Astrocyte (in vitro differentiated cells and primary cell): ENCODE measurements around the gene ABHD16B. TPM values are rescaled to one million over a fixed set of nuclear protein-coding genes. Genes with fewer than 3 reads are reported as not detected.

Experiments
- DNase-seq: peaks from one replicate; pipeline ENCODE4 v3.0.0-alpha.2; 2010; ENCODE audit warnings: low read depth
- FAIRE-seq: peaks from 2 replicates; lab custom pipeline; 2011; peaks lifted over from hg19 to GRCh38; lab: Jason Lieb, UNC
- H2AFZ ChIP-seq: 2 replicates; pipeline ENCODE4 v1.6.0; 2012; ENCODE audit warnings: low read depth, low read length, inconsistent platforms
- H3K27ac ChIP-seq: 2 replicates; pipeline ENCODE4 v1.5.1; 2011; ENCODE audit warnings: low read depth, low read length, inconsistent platforms
- H3K27me3 ChIP-seq: 2 replicates; pipeline ENCODE4 v1.6.0; 2011; ENCODE audit warnings: low read length, inconsistent platforms; ENCODE audit not compliant: insufficient read depth
- H3K36me3 ChIP-seq: 2 replicates; pipeline ENCODE4 v1.5.1; 2011; ENCODE audit warnings: low read length, inconsistent platforms; ENCODE audit not compliant: insufficient read depth
- H3K4me1 ChIP-seq: 2 replicates; pipeline ENCODE4 v1.5.1; 2011; ENCODE audit warnings: low read length, inconsistent platforms; ENCODE audit not compliant: insufficient read depth
- H3K4me2 ChIP-seq: 2 replicates; pipeline ENCODE4 v1.6.0; 2012; ENCODE audit warnings: low read length, inconsistent platforms
- H3K4me3 ChIP-seq: 2 replicates; pipeline ENCODE4 v1.5.1; 2011; ENCODE audit warnings: low read depth, mild to moderate bottlenecking, low read length, inconsistent platforms; ENCODE audit not compliant: insufficient read depth
- H3K79me2 ChIP-seq: 2 replicates; pipeline ENCODE4 v1.6.0; 2012; ENCODE audit warnings: mild to moderate bottlenecking, low read length, inconsistent platforms; ENCODE audit not compliant: insufficient read depth
- H3K9ac ChIP-seq: 2 replicates; pipeline ENCODE4 v1.6.0; 2012; ENCODE audit warnings: mild to moderate bottlenecking, low read length, inconsistent platforms
- H3K9me3 ChIP-seq: 2 replicates; pipeline ENCODE4 v1.5.1; 2012; ENCODE audit warnings: low read depth, mild to moderate bottlenecking, low read length, inconsistent platforms; ENCODE audit not compliant: insufficient read depth
- H4K20me1 ChIP-seq: 2 replicates; pipeline ENCODE4 v1.6.0; 2012; ENCODE audit warnings: low read length, inconsistent platforms; ENCODE audit not compliant: insufficient read depth
- H3K27ac Mint-ChIP-seq: one replicate; pipeline ENCODE4 v1.8.0; 2021; ENCODE audit warnings: mild to moderate bottlenecking, mixed read lengths; ENCODE audit not compliant: unreplicated experiment
- H3K27me3 Mint-ChIP-seq: one replicate; pipeline ENCODE4 v1.8.0; 2021; ENCODE audit warnings: low read depth, mixed read lengths; ENCODE audit not compliant: unreplicated experiment
- H3K36me3 Mint-ChIP-seq: one replicate; pipeline ENCODE4 v1.8.0; 2021; ENCODE audit warnings: low read depth, mixed read lengths; ENCODE audit not compliant: unreplicated experiment
- H3K4me1 Mint-ChIP-seq: one replicate; pipeline ENCODE4 v1.8.0; 2021; ENCODE audit warnings: low read depth, mixed read lengths; ENCODE audit not compliant: unreplicated experiment
- H3K4me3 Mint-ChIP-seq: one replicate; pipeline ENCODE4 v1.8.0; 2021; ENCODE audit warnings: mild to moderate bottlenecking, moderate library complexity, mixed read lengths; ENCODE audit not compliant: unreplicated experiment
- H3K9me3 Mint-ChIP-seq: one replicate; pipeline ENCODE4 v1.8.0; 2021; ENCODE audit warnings: mild to moderate bottlenecking, mixed read lengths; ENCODE audit not compliant: unreplicated experiment
- EZH2 ChIP-seq: IDR thresholded peaks from 2 replicates; pipeline ENCODE4 v1.6.1; 2012; ENCODE audit warnings: mild to moderate bottlenecking, low read length, inconsistent platforms; ENCODE audit not compliant: insufficient read depth
- total RNA-seq: library from RNA; stranded (reverse); gene quantifications from 2 replicates; pipeline ENCODE4 v1.2.1, GENCODE V29; 2021
- TF ChIP-seq, protein P1 (sequence below): IDR thresholded peaks from 2 replicates; pipeline ENCODE4 v1.5.1; 2011; ENCODE audit warnings: low read depth, mild to moderate bottlenecking, inconsistent platforms, low read length, moderate library complexity; ENCODE audit not compliant: insufficient read depth

ABHD16B gene
- total RNA-seq, 1 donor from 2014 or later = not detected

- DNase-seq = no peak
- Histone ChIP-seq H4K20me1 (peaks cover 65% of the 10 kb centered on the region), H3K4me3 (peak overlapping the region; percentile 83), H3K9ac (peak overlapping the region; percentile 91), H3K9me3 (no peaks in the 10 kb centered on the region), H3K4me1 (peaks cover 10% of the 10 kb centered on the region), H3K79me2 (peaks cover 54% of the 10 kb centered on the region), H3K36me3 (peaks cover 6% of the 10 kb centered on the region), H3K4me2 (peak overlapping the region; percentile 86), H2AFZ (no peak overlapping the region), H3K27ac (peak overlapping the region; percentile 67), H3K27me3 (no peaks in the 10 kb centered on the region)
- peaks cover 14% of the 10 kb centered on the region for H3K4me1 Mint-ChIP-seq
- no peaks in the 10 kb centered on the region for H3K9me3 Mint-ChIP-seq
- peaks cover 4% of the 10 kb centered on the region for H3K36me3 Mint-ChIP-seq
- TF ChIP-seq, protein P1, sequence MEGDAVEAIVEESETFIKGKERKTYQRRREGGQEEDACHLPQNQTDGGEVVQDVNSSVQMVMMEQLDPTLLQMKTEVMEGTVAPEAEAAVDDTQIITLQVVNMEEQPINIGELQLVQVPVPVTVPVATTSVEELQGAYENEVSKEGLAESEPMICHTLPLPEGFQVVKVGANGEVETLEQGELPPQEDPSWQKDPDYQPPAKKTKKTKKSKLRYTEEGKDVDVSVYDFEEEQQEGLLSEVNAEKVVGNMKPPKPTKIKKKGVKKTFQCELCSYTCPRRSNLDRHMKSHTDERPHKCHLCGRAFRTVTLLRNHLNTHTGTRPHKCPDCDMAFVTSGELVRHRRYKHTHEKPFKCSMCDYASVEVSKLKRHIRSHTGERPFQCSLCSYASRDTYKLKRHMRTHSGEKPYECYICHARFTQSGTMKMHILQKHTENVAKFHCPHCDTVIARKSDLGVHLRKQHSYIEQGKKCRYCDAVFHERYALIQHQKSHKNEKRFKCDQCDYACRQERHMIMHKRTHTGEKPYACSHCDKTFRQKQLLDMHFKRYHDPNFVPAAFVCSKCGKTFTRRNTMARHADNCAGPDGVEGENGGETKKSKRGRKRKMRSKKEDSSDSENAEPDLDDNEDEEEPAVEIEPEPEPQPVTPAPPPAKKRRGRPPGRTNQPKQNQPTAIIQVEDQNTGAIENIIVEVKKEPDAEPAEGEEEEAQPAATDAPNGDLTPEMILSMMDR = no peak
- TF ChIP-seq EZH2 = no peak
- peak; percentile 41 for FAIRE-seq
- H3K4me3 Mint-ChIP-seq = peak overlapping the region; percentile 94
- peak overlapping the region; percentile 94 for H3K27ac Mint-ChIP-seq
- no peaks in the 10 kb centered on the region for H3K27me3 Mint-ChIP-seq
These were observed 34.6 kb downstream of the ABHD16B start for GRCh38 chr20:63895952-63896263.

DNA sequence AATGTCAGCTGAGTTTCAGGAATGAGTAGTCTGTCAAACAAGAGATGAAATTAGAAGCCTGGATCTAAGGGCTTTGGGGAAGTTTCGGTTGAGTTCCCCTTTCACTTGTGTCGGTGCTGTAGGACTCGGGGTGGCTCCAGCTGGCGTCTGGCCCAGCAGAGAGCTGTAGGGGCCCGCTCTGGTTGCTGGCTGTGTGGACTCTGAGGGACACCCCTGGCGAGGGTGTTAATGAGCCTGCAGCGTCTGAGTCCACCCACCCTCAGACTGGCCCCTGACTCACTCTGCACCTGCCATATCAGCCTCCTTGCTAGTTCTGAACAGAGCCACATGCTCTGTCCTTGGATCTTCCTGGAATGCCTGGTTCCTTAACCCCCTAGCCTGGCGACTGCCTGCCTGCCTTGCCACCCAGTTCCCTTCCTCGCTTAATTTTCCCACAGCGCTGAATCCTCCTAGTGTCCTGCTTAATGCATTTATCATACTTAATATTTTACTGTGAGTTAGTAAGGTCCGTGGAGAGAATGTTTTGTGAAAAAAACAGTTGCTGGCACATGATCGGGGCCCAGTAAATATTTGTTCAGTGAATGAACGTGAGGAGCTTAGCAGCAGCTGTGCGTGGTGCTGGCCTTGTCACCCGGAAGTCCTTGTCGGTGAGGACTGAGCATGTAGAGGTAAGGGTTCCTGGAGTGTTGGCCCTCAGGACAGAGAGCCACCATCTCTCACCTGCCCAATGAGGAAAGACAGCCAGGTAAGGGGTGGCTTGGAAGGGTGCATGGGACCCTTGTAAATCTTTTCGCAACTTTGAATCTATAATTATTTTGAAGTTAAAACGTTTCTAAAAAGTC lies 35.2 kb downstream of the ABHD16B start:
- Histone ChIP-seq H3K79me2 (peaks cover 60% of the 10 kb centered on the region), H3K36me3 (peaks cover 3% of the 10 kb centered on the region), H3K4me1 (peaks cover 10% of the 10 kb centered on the region), H3K27ac (peak overlapping the region; percentile 67), H3K9me3 (no peaks in the 10 kb centered on the region), H3K27me3 (no peaks in the 10 kb centered on the region), H3K4me3 (peak overlapping the region; percentile 83), H4K20me1 (peaks cover 65% of the 10 kb centered on the region), H3K4me2 (peak overlapping the region; percentile 86), H2AFZ (no peak overlapping the region), H3K9ac (peak overlapping the region; percentile 91)
- Mint-ChIP-seq H3K27ac (peak overlapping the region; percentile 94), H3K9me3 (no peaks in the 10 kb centered on the region), H3K4me1 (peaks cover 14% of the 10 kb centered on the region), H3K4me3 (peak overlapping the region; percentile 94), H3K36me3 (peaks cover 5% of the 10 kb centered on the region), H3K27me3 (no peaks in the 10 kb centered on the region)
- TF ChIP-seq EZH2 = no peak
- TF ChIP-seq, protein P1 = no peak
- DNase-seq = peak; percentile 21
- FAIRE-seq = no peak
